GM13977 (cell line): ENCODE measurements around the gene THOP1.
"Not testable (repeated sequence)": the region's sequence is repeated elsewhere in the genome, so short reads cannot be mapped to it uniquely, and the experiment has no call there.

Experiments used
- DNase-seq: peaks from one replicate; pipeline ENCODE4 v3.0.0; 2012; ENCODE audit warnings: low spot score
- in situ Hi-C: fragments of 300-500 bp; cut with MboI; formaldehyde crosslinking; loops from one replicate; pipeline ENCODE4 v1.12.0; 2022; ENCODE audit warnings: low sequenced_read_pairs, low pct_unique_long_range_greater_than_20kb, mixed read lengths, inconsistent platforms; ENCODE audit not compliant: unreplicated experiment
- TF ChIP-seq, protein P1 (sequence below): IDR thresholded peaks from 2 replicates; pipeline ENCODE4 v1.5.1; 2012; ENCODE audit warnings: mild to moderate bottlenecking, control low read depth; ENCODE audit not compliant: insufficient read depth; ENCODE audit errors: extremely low read depth, missing control alignments

THOP1 gene

DNA sequence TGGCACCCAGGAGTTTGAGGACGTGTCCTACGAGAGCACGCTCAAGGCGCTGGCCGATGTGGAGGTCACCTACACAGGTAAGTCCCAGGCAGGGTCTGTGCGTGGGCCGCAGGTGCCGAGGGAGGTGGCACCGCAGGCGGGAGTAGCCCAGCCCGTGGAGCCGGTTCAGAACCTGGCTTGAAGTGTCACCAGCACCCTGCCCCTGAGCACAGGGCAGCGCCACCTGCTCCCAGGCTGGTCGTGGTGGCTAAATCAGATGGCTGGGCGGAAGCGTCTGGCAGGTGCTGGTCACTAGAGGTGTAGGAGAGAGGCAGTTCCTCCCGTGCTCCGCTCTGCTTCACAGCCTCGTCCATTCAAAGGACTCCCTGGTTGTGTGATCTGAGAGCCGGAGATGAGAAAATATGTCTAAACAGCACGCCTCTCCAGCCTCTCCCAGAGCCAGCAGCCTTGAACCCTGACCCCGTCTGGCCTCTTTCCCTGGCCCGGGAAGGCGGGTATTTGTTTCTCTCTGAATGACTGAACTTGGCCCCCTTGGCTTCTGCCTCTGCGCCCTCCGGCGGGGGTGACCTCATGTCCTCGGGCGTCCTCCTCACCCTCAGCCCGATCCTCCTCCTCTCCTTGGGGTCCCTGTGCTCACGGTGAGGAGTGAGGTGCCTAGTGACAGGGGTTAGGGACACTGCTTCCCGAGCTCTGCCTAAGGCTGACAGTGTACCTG, 5.4 kb downstream of the THOP1 start:
- TF ChIP-seq, protein P1, sequence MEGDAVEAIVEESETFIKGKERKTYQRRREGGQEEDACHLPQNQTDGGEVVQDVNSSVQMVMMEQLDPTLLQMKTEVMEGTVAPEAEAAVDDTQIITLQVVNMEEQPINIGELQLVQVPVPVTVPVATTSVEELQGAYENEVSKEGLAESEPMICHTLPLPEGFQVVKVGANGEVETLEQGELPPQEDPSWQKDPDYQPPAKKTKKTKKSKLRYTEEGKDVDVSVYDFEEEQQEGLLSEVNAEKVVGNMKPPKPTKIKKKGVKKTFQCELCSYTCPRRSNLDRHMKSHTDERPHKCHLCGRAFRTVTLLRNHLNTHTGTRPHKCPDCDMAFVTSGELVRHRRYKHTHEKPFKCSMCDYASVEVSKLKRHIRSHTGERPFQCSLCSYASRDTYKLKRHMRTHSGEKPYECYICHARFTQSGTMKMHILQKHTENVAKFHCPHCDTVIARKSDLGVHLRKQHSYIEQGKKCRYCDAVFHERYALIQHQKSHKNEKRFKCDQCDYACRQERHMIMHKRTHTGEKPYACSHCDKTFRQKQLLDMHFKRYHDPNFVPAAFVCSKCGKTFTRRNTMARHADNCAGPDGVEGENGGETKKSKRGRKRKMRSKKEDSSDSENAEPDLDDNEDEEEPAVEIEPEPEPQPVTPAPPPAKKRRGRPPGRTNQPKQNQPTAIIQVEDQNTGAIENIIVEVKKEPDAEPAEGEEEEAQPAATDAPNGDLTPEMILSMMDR, result no peak
- in situ Hi-C loops, result no loop called here

DNA sequence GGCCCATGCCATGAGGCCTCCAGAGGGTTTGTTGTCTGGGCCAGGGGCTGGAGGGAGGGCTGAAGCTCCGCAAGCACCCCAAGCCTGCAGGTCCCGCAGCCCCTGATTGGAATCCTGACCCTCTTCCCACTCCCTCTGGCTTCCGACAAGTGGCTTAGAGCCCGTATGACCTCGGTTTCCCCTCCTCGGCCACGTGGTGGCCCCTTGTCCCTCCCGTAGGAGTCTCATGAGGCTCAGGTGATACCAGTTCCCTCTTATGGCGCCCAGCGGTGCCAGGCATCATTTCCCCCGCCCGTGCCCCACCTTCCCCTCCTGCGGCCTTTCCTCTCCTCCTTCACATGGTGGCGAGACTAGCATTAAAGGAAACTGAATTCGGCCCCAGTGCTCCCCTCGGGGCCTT, 6.1 kb downstream of the THOP1 start:
- DNase-seq, result no peak
- in situ Hi-C loops, result no loop called here
- TF ChIP-seq, protein P1, result no peak

More for the DNA sequence above, 5.4 kb downstream of the THOP1 start:
- no peak for DNase-seq

DNA sequence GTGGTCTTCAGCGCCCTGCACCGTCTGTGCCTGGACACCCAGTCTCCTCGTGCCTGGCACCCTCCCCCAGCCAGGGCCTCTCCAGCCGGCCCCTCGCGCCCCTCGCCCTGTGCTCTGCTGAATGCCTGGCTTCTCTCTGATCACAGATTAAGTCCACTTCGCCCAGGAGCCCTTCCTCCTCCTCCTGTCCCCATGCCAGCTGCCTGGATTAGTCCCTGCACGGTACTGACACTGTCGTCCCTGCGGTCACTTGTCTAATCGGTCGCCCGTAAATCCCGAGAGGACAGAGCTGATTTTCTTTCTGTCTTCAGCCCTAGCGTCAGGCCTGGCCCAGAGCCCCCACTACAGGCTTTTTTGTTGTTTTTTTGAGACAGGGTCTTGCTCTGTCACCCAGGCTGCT, 6.6 kb downstream of the THOP1 start:
- DNase-seq, result no peak
- TF ChIP-seq, protein P1, result no peak

DNA sequence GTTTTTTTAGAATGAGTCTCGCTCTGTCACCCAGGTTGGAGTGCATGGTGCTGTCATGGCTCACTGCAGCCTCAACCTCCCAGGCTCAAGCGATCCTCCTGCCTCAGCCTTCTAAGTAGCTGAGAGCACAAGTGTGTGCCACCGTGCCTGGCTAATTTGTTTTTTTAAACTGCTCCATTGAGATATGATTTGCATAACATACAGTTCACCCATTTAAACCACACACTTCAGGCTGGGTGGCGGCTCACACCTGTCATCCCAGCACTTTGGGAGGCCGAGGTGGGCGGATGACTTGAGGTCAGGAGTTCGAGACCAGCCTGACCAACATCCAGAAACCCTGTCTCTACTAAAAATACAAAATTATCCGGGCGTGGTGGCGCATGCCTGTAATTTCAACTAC, 7.4 kb downstream of the THOP1 start:
- in situ Hi-C loops, DNase-seq: not testable (repeated sequence)

More for the DNA sequence above, 6.6 kb downstream of the THOP1 start:
- in situ Hi-C loops, result no loop called here

DNA sequence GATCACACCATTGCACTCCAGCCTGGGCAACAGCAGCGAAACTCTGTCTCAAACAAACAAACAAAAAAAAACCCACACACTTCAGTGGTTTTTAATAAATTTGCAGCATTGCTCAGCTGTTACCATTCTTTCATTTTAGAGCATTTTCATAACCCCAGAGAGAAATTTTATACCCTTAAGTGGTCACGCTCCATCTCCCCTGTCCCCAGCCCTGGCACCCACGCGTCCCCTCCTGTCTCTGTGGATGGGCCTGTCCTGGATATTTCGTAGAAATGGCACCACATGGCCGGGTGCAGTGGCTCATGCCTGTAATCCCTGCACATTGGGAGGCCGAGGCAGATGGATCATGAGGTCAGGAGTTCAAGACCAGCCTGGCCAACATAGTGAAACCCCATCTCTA, 7.8 kb downstream of the THOP1 start:
- DNase-seq, result no peak
- in situ Hi-C loops, result no loop called here
- TF ChIP-seq, protein P1, result no peak

DNA sequence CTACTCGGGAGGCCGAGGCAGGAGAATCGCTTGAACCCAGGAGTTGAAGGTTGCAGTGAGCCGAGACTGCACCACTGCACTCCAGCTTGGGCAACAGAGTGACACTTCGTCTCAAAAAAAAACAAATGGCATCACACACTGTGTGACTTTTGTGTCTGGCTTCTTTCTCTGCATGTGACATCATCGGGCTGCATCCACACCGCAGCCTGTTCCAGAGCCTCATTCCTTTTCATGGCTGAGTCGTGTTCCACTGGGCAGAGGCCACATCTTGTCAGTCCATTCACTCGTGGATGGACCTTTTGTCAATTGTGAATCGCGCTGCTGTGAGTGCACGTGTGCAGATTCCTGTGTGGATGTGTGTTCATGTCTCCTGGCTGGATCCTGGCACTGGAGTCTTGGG, 8.3 kb downstream of the THOP1 start:
- TF ChIP-seq, protein P1, result no peak
- DNase-seq, result no peak
- in situ Hi-C loops, result no loop called here

DNA sequence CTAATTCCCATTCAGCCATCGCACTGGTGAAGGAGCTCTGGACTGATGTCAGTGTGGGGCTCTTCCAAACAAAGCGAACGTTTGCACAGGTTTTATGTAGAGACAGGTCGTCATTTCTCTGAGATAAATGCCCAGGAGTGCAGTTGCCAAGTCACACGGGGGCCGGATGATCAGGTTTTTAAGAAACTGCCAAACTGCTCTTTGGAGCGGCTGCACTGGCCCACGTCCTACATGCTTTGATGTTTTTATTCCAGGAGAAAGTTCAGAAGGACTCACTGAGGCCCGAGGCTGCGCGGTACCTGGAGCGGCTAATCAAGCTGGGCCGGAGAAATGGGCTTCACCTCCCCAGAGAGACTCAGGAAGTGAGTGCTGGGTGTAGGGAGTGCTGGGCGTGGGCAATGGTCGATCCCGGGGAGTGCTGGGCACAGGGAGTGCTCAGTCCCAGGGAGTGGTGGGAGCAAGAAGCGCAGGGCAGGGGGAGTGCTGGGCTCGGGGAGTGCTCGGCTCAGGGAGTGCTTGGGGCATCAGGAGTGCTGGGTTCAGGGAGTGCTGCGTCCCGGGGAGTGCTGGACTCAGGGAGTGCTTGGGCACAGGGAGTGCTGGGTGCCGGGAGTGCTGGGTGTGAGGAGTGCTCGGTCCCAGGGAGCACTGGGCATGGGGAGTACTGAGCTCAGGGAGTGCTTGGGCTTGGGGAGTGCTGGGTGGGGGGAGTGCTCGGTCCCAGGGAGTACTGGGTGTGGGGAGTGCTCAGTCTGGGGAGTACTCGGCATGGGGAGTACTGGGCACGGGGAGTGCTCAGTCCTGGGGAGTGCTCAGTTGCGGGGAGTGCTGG, 10.7 kb downstream of the THOP1 start:
- in situ Hi-C loops, result no loop called here
- no peak for DNase-seq
- TF ChIP-seq, protein P1, result no peak
